ENCODE data around the gene HSD3B7. TPM values are rescaled to one million over a fixed set of nuclear protein-coding genes. Genes with fewer than 3 reads are reported as not detected.

Gene HSD3B7
- polyA plus RNA-seq, 1 donor (not counting 4 experiments of a cell fraction or from before 2014, with no cell fraction given), result 2.0 TPM

DNA sequence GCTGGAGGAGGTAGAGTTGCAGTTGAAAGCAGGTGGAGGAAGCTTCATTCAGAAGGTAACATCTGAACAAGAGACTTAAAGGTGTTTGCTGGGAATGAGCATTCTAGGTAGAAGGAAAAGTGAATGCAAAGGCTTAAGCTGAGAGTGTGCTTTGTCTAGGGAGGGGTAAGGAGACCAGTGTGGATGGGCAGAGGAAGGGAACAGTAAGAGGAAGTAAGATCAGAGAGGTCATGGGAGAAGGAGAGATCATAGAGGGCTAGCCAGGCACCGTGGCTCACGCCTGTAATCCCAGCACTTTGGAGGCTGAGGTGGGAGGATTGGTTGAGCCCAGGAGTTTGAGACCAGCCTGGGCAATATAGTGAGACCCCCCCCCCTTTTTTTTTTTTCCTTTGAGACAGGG is 51.7 kb downstream of the HSD3B7 start:
- H3K36me3 ChIP-seq (ENCODE audit: control insufficient read depth in 2 of 2, extremely low read depth in 1 of 2, insufficient read depth in 2 of 2, low read length in 2 of 2), result peaks cover 14 to 33% of the 10 kb centered on the region in 2 experiments

More for the DNA sequence above, 51.7 kb downstream of the HSD3B7 start:
- no peak for TF ChIP-seq EZH2 (IDR thresholded peaks at IDR 0.05; ENCODE audit: low read length)
- TF ChIP-seq, protein P1, sequence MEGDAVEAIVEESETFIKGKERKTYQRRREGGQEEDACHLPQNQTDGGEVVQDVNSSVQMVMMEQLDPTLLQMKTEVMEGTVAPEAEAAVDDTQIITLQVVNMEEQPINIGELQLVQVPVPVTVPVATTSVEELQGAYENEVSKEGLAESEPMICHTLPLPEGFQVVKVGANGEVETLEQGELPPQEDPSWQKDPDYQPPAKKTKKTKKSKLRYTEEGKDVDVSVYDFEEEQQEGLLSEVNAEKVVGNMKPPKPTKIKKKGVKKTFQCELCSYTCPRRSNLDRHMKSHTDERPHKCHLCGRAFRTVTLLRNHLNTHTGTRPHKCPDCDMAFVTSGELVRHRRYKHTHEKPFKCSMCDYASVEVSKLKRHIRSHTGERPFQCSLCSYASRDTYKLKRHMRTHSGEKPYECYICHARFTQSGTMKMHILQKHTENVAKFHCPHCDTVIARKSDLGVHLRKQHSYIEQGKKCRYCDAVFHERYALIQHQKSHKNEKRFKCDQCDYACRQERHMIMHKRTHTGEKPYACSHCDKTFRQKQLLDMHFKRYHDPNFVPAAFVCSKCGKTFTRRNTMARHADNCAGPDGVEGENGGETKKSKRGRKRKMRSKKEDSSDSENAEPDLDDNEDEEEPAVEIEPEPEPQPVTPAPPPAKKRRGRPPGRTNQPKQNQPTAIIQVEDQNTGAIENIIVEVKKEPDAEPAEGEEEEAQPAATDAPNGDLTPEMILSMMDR (optimal IDR thresholded peaks at IDR 0.05 in 1 of 3, IDR thresholded peaks at IDR 0.05 in 1 of 3, conservative IDR thresholded peaks at IDR 0.05 in 1 of 3; ENCODE audit: extremely low read depth in 1 of 3, insufficient read depth in 2 of 3, low read length in 3 of 3), result no peak
- H3K27ac ChIP-seq (ENCODE audit: control insufficient read depth, insufficient read depth, low read length), result no peak overlapping the region
- H3K9ac ChIP-seq (ENCODE audit: control insufficient read depth, extremely low read depth, insufficient read depth, low read length), result no peak overlapping the region
- H3K9me3 ChIP-seq (ENCODE audit: control insufficient read depth, low read depth, low read length), result no peaks in the 10 kb centered on the region
- H3K4me2 ChIP-seq (ENCODE audit: control insufficient read depth, extremely low read depth, insufficient read depth, low read depth, low read length), result no peak overlapping the region
- H3K4me3 ChIP-seq (ENCODE audit: control insufficient read depth in 2 of 3, extremely low read depth in 1 of 3, insufficient read depth in 2 of 3, low read depth in 1 of 3, low read length in 3 of 3), result no peak overlapping the region
- peaks cover 10% of the 10 kb centered on the region for H3K4me1 ChIP-seq (ENCODE audit: control insufficient read depth, extremely low read depth, insufficient read depth, low read length)
- no peak overlapping the region for H2AFZ ChIP-seq (ENCODE audit: control insufficient read depth, low read length)
- H3K9me1 ChIP-seq (ENCODE audit: control insufficient read depth, extremely low read depth, insufficient read depth, low read length), result no peaks in the 10 kb centered on the region
- dilution Hi-C loops (cut with MboI; ENCODE audit: extremely low pct_ligation_motif_present, low sequenced_read_pairs), result no loop called here
- H3K79me2 ChIP-seq (ENCODE audit: control insufficient read depth, insufficient read depth, low read length), result peaks cover 13% of the 10 kb centered on the region
- H3K27me3 ChIP-seq (ENCODE audit: control insufficient read depth, extremely low read depth, insufficient read depth, low read length), result no peaks in the 10 kb centered on the region
- DNase-seq (ENCODE audit: low read depth, low spot score) (no peak), FAIRE-seq (no peak)
- peaks cover 2% of the 10 kb centered on the region for H4K20me1 ChIP-seq (ENCODE audit: control insufficient read depth, extremely low read depth, insufficient read depth, low read length)

Small RNAs within 50 kb of the gene (small RNA-seq; reads per million reads assigned to genes)
- gene AC135048.1 (ENCODE audit: insufficient read length in 3 of 3, low read depth in 3 of 3, low replicate concordance in 1 of 3), result 0 to 0.33 (median 0) reads per million in 3 experiments

Other genes with a start within 250 kb of the HSD3B7 start
- 28.9 to 40.6 TPM (median 31.8 TPM) in 3 replicates for gene PHKG2, start 236.8 kb upstream of the HSD3B7 start, polyA plus RNA-seq
- gene CFAP119, start 223.1 kb upstream of the HSD3B7 start, polyA plus RNA-seq, result 2.2 to 3.0 TPM (median 2.3 TPM) in 3 replicates
- 45.2 to 59.6 TPM (median 52.7 TPM) in 3 replicates for gene RNF40, start 222.9 kb upstream of the HSD3B7 start, polyA plus RNA-seq
- 3.6 to 6.0 TPM (median 4.1 TPM) in 3 replicates for gene ZNF629, start 198.0 kb upstream of the HSD3B7 start, polyA plus RNA-seq
- gene BCL7C, start 91.1 kb upstream of the HSD3B7 start, polyA plus RNA-seq, result 18.5 to 22.4 TPM (median 19.2 TPM) in 3 replicates
- 2.1 to 3.2 TPM (median 2.6 TPM) in 3 replicates for gene CTF1, start 88.6 kb upstream of the HSD3B7 start, polyA plus RNA-seq
- gene FBXL19, start 61.6 kb upstream of the HSD3B7 start, polyA plus RNA-seq, result 9.6 to 15.0 TPM (median 10.2 TPM) in 3 replicates
- gene ORAI3, start 36.1 kb upstream of the HSD3B7 start, polyA plus RNA-seq, result 8.1 to 12.7 TPM (median 10.8 TPM) in 3 replicates
- 0.94 to 3.7 TPM (median 1.1 TPM) in 3 replicates for gene SETD1A, start 27.5 kb upstream of the HSD3B7 start, polyA plus RNA-seq
- gene STX1B, start 25.4 kb downstream of the HSD3B7 start, polyA plus RNA-seq, result 0.34 to 0.55 TPM (median 0.50 TPM) in 3 replicates
- 43.6 to 51.1 TPM (median 48.3 TPM) in 3 replicates for gene STX4, start 48.4 kb downstream of the HSD3B7 start, polyA plus RNA-seq
- gene ZNF668, start 89.0 kb downstream of the HSD3B7 start, polyA plus RNA-seq, result 5.5 to 9.4 TPM (median 8.3 TPM) in 3 replicates
- 2.5 to 4.3 TPM (median 2.7 TPM) in 3 replicates for gene ZNF646, start 89.2 kb downstream of the HSD3B7 start, polyA plus RNA-seq
- 0.50 to 1.2 TPM (median 0.97 TPM) in 3 replicates for gene PRSS53, start 103.7 kb downstream of the HSD3B7 start, polyA plus RNA-seq
- gene VKORC1, start 109.6 kb downstream of the HSD3B7 start, polyA plus RNA-seq, result 73.6 to 118 TPM (median 96.1 TPM) in 3 replicates
- gene BCKDK, start 123.2 kb downstream of the HSD3B7 start, polyA plus RNA-seq, result 17.2 to 35.7 TPM (median 19.9 TPM) in 3 replicates
- gene KAT8, start 132.5 kb downstream of the HSD3B7 start, polyA plus RNA-seq, result 25.9 to 26.4 TPM (median 26.1 TPM) in 3 replicates
- 31.2 to 65.3 TPM (median 46.4 TPM) in 3 replicates for gene PRSS8, start 150.5 kb downstream of the HSD3B7 start, polyA plus RNA-seq
- gene PRSS36, start 164.9 kb downstream of the HSD3B7 start, polyA plus RNA-seq, result 0.08 to 0.95 TPM (median 0.43 TPM) in 3 replicates
- 88.0 to 210 TPM (median 199 TPM) in 3 replicates for gene FUS, start 194.9 kb downstream of the HSD3B7 start, polyA plus RNA-seq
- 46.4 to 84.9 TPM (median 58.1 TPM) in 3 replicates for gene PYCARD, start 217.6 kb downstream of the HSD3B7 start, polyA plus RNA-seq
- under 0.01 TPM in 1 of 3 replicates, not detected in the others for gene TRIM72, start 228.9 kb downstream of the HSD3B7 start, polyA plus RNA-seq
- not detected in 3 replicates for gene PYDC1, start 231.9 kb downstream of the HSD3B7 start, polyA plus RNA-seq